PC-9 (cell line): ENCODE measurements around the gene LCN10. TPM values are rescaled to one million over a fixed set of nuclear protein-coding genes. Genes with fewer than 3 reads are reported as not detected.
"Not testable (repeated sequence)": the region's sequence is repeated elsewhere in the genome, so short reads cannot be mapped to it uniquely, and the experiment has no call there.

Experiments used
- BruUV-seq: library from RNA; stranded (reverse); fragments of 400-500 nt; replicated peaks from 2 replicates; lab custom pipeline; 2021; lab: Mats Ljungman, UMichigan
- CTCF ChIA-PET: fragments of 300-600 bp; sonication (Branson Sonifier 250); formaldehyde crosslinking; loops from one replicate; lab custom pipeline; 2022; ENCODE audit warnings: antibody characterized with exemption; lab: Charles Lee
- POLR2A ChIA-PET: fragments of 300-600 bp; sonication (Branson Sonifier 250); formaldehyde crosslinking; loops from one replicate; lab custom pipeline; 2022; ENCODE audit warnings: antibody characterized with exemption; ENCODE audit not compliant: unreplicated experiment; lab: Charles Lee
- DNase-seq, 2 experiments: peaks; one replicate each; pipeline versions ENCODE4 v3.0.0 to v3.0.0-alpha.2; 2015 to 2022; ENCODE audit warnings: mixed read lengths in 1 of 2
- H2AFZ ChIP-seq: fragments of 200-600 bp; sonication (generic); 2 replicates; pipeline ENCODE4 v1.8.1; 2017; ENCODE audit warnings: antibody characterized with exemption
- H3F3A ChIP-seq: fragments of 200-600 bp; sonication (generic); 2 replicates; pipeline ENCODE4 v1.8.1; 2017; ENCODE audit warnings: antibody characterized with exemption, mild to moderate bottlenecking, low read depth; ENCODE audit not compliant: insufficient read depth
- H3K27ac ChIP-seq: fragments of 200-600 bp; sonication (generic); 2 replicates; pipeline ENCODE4 v1.6.1; 2016; ENCODE audit warnings: mixed run types
- H3K27me3 ChIP-seq: fragments of 200-600 bp; sonication (generic); 2 replicates; pipeline ENCODE4 v1.6.1; 2016; ENCODE audit warnings: low read depth, mixed run types; ENCODE audit not compliant: insufficient read depth
- H3K36me3 ChIP-seq: fragments of 200-600 bp; sonication (generic); 2 replicates; pipeline ENCODE4 v1.6.1; 2016; ENCODE audit warnings: low read depth, mixed run types
- H3K4me1 ChIP-seq: fragments of 200-600 bp; sonication (generic); replicated peaks from 2 replicates; pipeline ENCODE4 v1.6.1; 2016; ENCODE audit warnings: mixed run types; ENCODE audit not compliant: insufficient read depth
- H3K4me2 ChIP-seq: fragments of 200-600 bp; sonication (generic); 2 replicates; pipeline ENCODE4 v1.6.1; 2017; ENCODE audit warnings: mixed run types
- H3K4me3 ChIP-seq: fragments of 200-600 bp; sonication (generic); 2 replicates; pipeline ENCODE4 v1.6.1; 2016; ENCODE audit warnings: mixed run types
- H3K79me2 ChIP-seq: fragments of 200-600 bp; sonication (generic); 2 replicates; pipeline ENCODE4 v1.6.1; 2017; ENCODE audit warnings: low read depth, mixed run types
- H3K9me2 ChIP-seq: fragments of 200-600 bp; sonication (generic); 2 replicates; pipeline ENCODE4 v1.8.1; 2017; ENCODE audit warnings: mild to moderate bottlenecking; ENCODE audit not compliant: insufficient read depth
- H3K9me3 ChIP-seq: fragments of 200-600 bp; sonication (generic); 2 replicates; pipeline ENCODE4 v1.8.1; 2016; ENCODE audit warnings: low read depth; ENCODE audit not compliant: insufficient read depth
- H4K20me1 ChIP-seq: fragments of 200-600 bp; sonication (generic); 2 replicates; pipeline ENCODE4 v1.8.1; 2017; ENCODE audit not compliant: insufficient read depth
- EZH2 ChIP-seq: fragments of 200-600 bp; sonication (generic); IDR thresholded peaks from 2 replicates; pipeline ENCODE4 v1.8.0; 2017; ENCODE audit warnings: antibody characterized with exemption, low read depth
- intact Hi-C: fragments of 100-400 bp; cut with micrococcal nuclease; formaldehyde crosslinking; loops from one replicate; pipeline ENCODE4 v1.10.0; 2022; ENCODE audit not compliant: unreplicated experiment
- total RNA-seq: library from RNA; stranded (reverse); gene quantifications from 2 replicates; pipeline ENCODE4 v1.2.3, GENCODE V29; 2021
- TF ChIP-seq, protein P1 (sequence below): fragments of 200-600 bp; sonication (generic); conservative IDR thresholded peaks from 2 replicates; pipeline ENCODE4 v1.6.1; 2017; ENCODE audit warnings: mixed run types, antibody characterized with exemption, mild to moderate bottlenecking, moderate library complexity

LCN10 gene
- total RNA-seq, 1 experiment from 2014 or later: 0.94 TPM

DNA sequence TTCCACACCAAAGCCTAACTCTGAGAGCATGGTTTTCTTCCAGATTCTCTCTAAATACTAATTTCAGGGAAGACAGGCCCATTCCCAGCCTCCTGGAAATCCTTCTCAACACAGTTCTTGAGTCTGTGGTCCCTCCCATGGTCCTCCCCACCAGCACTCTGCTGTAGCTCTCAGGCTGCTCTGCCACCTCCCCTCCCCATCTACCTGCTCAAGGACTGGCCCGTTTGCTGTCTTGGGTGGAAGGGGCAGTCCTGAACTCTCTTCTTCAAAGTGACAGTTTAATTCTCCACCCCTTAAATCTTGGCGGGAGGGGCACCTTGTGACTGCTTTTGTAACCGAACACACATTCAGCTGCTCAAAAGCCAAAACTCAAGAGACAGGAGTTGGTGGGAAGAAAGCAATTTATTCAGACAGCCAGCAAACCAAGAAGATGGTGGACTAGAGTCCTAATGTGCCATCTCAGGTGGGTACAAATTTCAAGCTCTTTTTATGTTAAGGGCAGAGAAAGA, 29.2 kb upstream of the LCN10 start:
- Histone ChIP-seq H3K36me3 (no peaks in the 10 kb centered on the region), H4K20me1 (no peaks in the 10 kb centered on the region), H3K4me1 (peaks cover 2% of the 10 kb centered on the region), H3K4me3 (no peak overlapping the region), H3K9me2 (no peaks in the 10 kb centered on the region), H3K27me3 (peaks cover 8% of the 10 kb centered on the region; the same call in 1 of the 2 replicates), H2AFZ (no peak overlapping the region), H3K4me2 (no peak overlapping the region), H3F3A (peaks cover 24% of the 10 kb centered on the region; the same call in 1 of the 2 replicates), H3K27ac (no peak overlapping the region), H3K79me2 (no peaks in the 10 kb centered on the region), H3K9me3 (no peaks in the 10 kb centered on the region)
- POLR2A ChIA-PET: interaction anchor here (0.6 kb wide), 2 partner anchors 10 to 18 kb away, joined by 5 to 12 read pairs; no protein-coding TSS in a partner anchor
- TF ChIP-seq, protein P1, sequence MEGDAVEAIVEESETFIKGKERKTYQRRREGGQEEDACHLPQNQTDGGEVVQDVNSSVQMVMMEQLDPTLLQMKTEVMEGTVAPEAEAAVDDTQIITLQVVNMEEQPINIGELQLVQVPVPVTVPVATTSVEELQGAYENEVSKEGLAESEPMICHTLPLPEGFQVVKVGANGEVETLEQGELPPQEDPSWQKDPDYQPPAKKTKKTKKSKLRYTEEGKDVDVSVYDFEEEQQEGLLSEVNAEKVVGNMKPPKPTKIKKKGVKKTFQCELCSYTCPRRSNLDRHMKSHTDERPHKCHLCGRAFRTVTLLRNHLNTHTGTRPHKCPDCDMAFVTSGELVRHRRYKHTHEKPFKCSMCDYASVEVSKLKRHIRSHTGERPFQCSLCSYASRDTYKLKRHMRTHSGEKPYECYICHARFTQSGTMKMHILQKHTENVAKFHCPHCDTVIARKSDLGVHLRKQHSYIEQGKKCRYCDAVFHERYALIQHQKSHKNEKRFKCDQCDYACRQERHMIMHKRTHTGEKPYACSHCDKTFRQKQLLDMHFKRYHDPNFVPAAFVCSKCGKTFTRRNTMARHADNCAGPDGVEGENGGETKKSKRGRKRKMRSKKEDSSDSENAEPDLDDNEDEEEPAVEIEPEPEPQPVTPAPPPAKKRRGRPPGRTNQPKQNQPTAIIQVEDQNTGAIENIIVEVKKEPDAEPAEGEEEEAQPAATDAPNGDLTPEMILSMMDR: no peak
- intact Hi-C loops: no loop called here
- no TSS peak for BruUV-seq
- DNase-seq: no peak
- CTCF ChIA-PET: interaction anchor here (0.6 kb wide), 1 partner anchor 262 kb away, joined by 5 read pairs; no protein-coding TSS in a partner anchor

DNA sequence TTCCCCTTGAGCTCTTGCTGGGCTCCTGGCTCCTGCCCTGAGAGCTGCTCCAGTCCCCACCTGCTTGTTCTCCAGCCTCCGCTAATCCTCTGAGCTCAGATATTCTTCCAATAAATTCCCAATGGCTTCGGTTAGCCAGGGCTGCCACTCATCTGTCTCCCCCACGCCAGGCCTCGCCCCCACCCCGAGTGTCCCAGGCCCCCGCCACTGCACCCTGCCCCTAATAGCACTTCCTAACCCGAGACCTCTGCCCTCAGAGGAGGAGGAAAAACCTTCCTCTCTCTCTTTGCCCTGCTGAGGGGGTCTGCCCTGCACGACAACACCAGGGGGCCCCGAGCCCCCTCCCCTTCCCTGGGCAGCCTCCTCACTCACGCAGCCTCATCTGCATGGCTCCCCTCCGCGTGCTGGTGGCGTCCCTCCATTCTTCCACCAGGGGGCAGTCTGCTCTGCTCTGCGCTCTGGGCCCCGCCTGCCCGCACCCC, 27.0 kb upstream of the LCN10 start:
- H3K4me3 ChIP-seq: no peak overlapping the region
- H3F3A ChIP-seq: peaks cover 33% of the 10 kb centered on the region; the same call in 1 of the 2 replicates
- intact Hi-C loops: no loop called here
- no peaks in the 10 kb centered on the region for H3K9me3 ChIP-seq
- no peak overlapping the region for H3K4me2 ChIP-seq
- H3K36me3 ChIP-seq: no peaks in the 10 kb centered on the region
- no peak overlapping the region for H2AFZ ChIP-seq
- H3K27ac ChIP-seq: no peak overlapping the region
- TF ChIP-seq EZH2: no peak
- TF ChIP-seq, protein P1: peak; percentile 63
- H4K20me1 ChIP-seq: no peaks in the 10 kb centered on the region
- ChIA-PET CTCF (no interaction called here), POLR2A (no interaction called here)
- no TSS peak for BruUV-seq
- DNase-seq: peak in 1 of 2 experiments; percentile 28
- peaks cover 6% of the 10 kb centered on the region for H3K4me1 ChIP-seq
- peaks cover 4% of the 10 kb centered on the region; the same call in 1 of the 2 replicates for H3K27me3 ChIP-seq
- H3K79me2 ChIP-seq: no peaks in the 10 kb centered on the region
- no peaks in the 10 kb centered on the region for H3K9me2 ChIP-seq

DNA sequence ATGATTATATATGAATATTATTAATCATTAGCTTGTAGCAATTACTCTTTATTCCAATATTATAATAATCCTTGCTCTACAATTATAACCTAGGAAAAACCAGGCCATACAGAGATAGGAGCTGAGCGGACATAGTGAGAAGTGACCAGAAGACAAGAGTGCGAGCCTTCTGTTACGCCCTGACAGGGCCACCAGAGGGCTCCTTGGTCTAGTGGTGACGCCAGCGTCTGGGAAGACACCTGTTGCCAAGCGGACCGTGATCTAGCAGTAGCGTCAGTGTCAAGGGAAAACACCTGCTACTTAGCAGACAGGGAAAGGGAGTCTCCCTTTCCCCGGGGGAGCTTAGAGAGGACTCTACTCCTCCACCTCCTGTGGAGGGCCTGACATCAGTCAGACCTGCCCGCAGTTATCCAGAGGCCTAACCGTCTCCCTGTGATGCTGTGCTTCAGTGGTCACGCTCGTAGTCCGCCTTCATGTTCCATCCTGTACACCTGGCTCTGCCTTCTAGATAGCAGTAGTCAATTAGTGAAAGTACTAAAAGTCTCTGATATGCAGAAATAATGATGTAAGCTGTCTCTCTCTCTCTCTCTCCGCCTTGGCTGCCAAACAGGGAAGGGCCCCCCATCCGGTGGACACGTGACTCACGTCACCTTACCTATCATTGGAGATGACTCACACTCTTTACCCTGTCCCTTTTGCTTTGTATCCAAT, 23.8 kb upstream of the LCN10 start:
- CTCF ChIA-PET: interaction anchor here (0.6 kb wide), 1 partner anchor 132 kb away, joined by 3 read pairs; no protein-coding TSS in a partner anchor
- peaks cover 33% of the 10 kb centered on the region; the same call in 1 of the 2 replicates for H3F3A ChIP-seq
- TF ChIP-seq, protein P1: peak; percentile 63; the same call in 1 of the 2 replicates
- H3K9me2 ChIP-seq, BruUV-seq, H3K27ac ChIP-seq, H3K27me3 ChIP-seq, H4K20me1 ChIP-seq, H3K79me2 ChIP-seq, H3K4me3 ChIP-seq, H2AFZ ChIP-seq, H3K9me3 ChIP-seq, H3K4me1 ChIP-seq, POLR2A ChIA-PET, intact Hi-C loops, H3K36me3 ChIP-seq: not testable (repeated sequence)
- peak overlapping the region; percentile 49 for H3K4me2 ChIP-seq
- DNase-seq: peak; percentile 53 to 61

DNA sequence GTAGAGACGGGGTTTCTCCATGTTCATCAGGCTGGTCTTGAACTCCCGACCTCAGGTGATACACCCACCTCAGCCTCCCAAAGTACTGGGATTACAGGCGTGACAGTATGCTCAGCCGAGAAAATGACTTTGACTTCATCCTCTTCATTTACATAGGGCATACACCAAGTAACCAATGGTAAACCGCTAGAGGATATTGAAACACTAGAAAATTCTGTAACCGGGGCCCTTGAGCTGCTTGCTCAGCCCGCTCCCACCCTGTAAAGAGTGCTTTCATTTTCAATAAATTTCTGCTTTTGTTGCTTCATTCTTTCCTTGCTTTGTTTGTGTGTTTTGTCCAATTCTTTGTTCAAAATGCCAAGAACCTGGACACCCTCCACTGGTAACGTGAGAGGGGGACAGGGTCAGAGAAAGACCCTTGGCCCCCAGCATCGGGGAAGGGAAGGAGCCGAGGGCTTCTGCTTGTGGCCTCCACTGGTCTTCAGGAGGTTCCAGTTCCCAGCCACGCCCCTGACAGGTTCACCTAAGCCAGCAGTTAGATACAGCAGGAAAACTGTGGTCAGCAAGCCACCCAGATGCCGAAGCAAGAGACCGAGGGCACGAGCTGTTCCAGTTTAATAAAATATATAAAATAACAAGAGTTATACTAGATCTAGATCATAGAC, 23.1 kb upstream of the LCN10 start:
- H3K27ac ChIP-seq, intact Hi-C loops, H3K9me3 ChIP-seq, DNase-seq, H4K20me1 ChIP-seq, H3K9me2 ChIP-seq, H3K4me2 ChIP-seq, H3K4me1 ChIP-seq, BruUV-seq, H2AFZ ChIP-seq, H3K27me3 ChIP-seq, H3K36me3 ChIP-seq, H3K79me2 ChIP-seq, H3K4me3 ChIP-seq: not testable (repeated sequence)
- CTCF ChIA-PET: interaction anchor here (0.6 kb wide), 1 partner anchor 131 kb away, joined by 3 read pairs; no protein-coding TSS in a partner anchor
- peaks cover 26% of the 10 kb centered on the region; the same call in 1 of the 2 replicates for H3F3A ChIP-seq
- POLR2A ChIA-PET: interaction anchor here (0.8 kb wide), 1 partner anchor 230 kb away, joined by 3 read pairs; the partner anchor contains the start of gene CLIC3
